HG03521 (cell line): ENCODE measurements around the gene RAMP2.
"Not testable (repeated sequence)": the region's sequence is repeated elsewhere in the genome, so short reads cannot be mapped to it uniquely, and the experiment has no call there.

Experiments used
- ATAC-seq: cut with Tn5 transposase; IDR thresholded peaks from one replicate; pipeline ENCODE4 v1.9.1; 2021; ENCODE audit warnings: mild to moderate bottlenecking, moderate library complexity; ENCODE audit not compliant: unreplicated experiment

Gene RAMP2

DNA sequence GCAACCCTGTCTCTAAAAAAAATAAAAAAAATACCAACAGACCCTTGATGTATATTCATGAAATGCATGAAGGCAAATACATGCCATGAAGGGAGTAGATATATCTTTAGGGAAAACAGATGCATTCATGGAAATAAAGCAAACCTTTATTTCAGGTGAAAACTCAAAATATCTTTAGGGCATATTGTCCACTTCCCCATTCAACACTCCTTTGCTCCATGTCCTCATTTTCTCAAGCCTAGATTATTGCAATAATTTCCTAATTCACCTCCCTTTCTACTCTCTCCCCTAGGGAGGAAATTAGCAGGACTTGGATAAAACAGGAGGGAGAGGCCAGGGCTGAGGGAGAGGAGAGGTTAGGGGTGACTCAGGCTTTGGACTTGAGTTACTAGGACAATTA lies 6.5 kb downstream of the RAMP2 start:
- no peak for ATAC-seq

DNA sequence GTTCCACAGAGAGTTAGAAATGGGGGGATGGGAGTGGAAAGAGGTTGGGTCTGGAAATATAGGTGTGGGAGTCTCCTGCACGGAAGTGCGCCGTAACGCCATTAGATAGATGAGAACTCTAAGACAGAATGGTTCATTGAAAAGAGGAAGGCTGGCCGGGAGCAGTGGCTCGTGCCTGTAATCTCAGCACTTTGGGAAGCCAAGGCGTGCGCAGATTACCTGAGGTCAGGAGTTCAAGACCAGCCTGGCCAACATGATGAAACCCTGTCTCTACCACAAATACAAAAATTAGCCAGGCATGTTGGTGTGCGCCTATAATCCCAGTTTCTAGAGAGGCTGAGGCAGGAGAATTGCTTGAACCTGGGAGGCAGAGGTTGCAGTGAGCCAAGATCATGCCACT lies 7.0 kb downstream of the RAMP2 start:
- ATAC-seq = not testable (repeated sequence)

DNA sequence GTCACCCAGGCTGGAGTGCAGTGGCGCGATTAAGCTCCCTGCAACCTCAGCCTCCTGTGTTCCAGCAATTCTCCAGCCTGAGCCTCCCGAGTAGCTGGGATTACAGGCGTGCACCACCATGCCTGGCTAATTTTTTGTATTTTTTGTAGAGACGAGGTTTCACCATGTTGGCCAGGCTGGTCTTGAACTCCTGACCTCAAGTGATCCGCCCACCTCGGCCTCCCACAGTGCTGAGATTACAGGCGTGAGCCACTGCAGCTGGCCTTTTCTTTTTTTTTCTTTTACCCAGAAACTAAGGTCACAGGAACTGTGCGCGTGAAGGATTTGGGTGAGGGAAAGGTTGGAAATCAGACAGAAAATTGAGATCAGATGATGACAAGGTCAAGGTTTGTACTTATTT lies 8.9 kb downstream of the RAMP2 start:
- ATAC-seq = not testable (repeated sequence)

DNA sequence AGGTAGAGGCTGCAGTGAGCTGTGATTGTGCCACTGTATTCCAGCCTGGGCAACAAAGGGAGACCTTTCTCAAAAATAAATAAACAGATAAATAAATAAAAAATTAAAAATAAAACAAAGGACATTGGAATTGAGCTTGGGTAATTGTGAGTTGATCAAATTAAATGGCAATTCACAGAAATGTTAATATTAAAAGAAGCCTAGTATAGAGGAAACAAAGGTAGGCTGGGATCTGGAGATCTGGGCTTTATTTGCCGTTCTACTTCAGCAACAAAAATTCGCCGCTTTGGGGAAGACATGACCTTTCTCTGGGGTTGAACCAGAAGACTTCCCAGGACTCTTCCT lies 11.9 kb downstream of the RAMP2 start:
- no peak for ATAC-seq

GRCh38 chr17:42773290-42774035 lies 12.4 kb downstream of the RAMP2 start, which contains the start of gene VPS25:
Gene VPS25 (plus strand): TSS chr17:42773449. CDS start chr17:42773476, 27 bp downstream.
- ATAC-seq = no peak

GRCh38 chr17:42774066-42774745 lies 13.2 kb downstream of the RAMP2 start:
- no peak for ATAC-seq

DNA sequence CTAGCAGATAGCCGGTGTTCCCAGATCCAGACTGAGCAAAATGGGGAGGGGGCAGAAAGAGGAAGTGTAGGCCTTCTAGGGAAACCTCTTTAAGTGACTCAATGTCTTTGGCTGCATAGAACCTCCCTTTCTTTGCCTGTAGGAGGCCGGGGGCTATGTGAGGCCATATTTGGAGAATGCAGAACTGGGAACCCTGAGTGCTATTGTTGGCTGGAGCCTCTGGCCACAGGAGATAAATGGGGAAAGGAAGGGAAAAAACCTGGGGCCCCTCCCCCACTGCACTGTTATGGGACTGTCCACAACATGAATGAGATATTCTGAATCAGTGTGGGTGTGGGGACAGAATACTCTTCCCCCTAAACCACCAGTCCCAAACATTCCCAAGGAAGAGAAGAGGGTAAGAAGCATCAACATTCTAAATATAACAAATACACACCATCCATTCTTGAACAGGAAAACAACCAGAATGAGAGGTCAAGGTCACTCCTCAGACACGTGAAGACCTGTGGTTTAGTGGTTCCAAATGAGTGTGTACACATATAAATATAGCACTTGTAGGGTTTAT lies 14.6 kb downstream of the RAMP2 start:
- ATAC-seq = no peak

GRCh38 chr17:42778570-42778969 lies 17.5 kb downstream of the RAMP2 start:
- ATAC-seq = no peak

- ATAC-seq = no peak
Observed at GRCh38 chr17:42779304-42779935, 18.4 kb downstream of the RAMP2 start.

- no peak for ATAC-seq
Observed at GRCh38 chr17:42779936-42780850, 19.2 kb downstream of the RAMP2 start, which contains the start of gene WNK4. Gene WNK4 (plus strand): TSS chr17:42780610. CDS start chr17:42780699, 89 bp downstream.

DNA sequence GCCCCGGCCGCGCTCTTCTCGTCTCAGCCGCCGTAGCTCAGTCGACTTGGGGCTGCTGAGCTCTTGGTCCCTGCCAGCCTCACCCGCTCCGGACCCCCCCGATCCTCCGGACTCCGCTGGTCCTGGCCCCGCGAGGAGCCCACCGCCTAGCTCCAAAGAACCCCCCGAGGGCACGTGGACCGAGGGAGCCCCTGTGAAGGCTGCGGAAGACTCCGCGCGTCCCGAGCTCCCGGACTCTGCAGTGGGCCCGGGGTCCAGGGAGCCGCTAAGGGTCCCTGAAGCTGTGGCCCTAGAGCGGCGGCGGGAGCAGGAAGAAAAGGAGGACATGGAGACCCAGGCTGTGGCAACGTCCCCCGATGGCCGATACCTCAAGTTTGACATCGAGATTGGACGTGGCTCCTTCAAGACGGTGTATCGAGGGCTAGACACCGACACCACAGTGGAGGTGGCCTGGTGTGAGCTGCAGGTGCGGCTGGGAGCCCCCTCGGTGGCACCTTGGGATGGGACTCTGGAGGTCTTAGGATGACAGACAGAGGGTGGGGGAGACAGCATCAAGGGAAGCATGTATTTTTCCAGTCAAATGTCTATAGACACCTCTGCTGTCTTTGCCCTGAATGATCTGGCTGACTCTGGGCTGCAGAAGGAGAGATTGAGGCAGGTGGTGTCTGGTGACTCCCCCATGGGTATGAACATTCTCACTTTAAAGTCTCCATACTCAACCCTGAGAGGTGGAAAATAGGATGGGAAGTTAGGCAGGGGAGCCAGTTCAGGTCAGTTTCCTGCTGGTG lies 20.0 kb downstream of the RAMP2 start:
- no peak for ATAC-seq

DNA sequence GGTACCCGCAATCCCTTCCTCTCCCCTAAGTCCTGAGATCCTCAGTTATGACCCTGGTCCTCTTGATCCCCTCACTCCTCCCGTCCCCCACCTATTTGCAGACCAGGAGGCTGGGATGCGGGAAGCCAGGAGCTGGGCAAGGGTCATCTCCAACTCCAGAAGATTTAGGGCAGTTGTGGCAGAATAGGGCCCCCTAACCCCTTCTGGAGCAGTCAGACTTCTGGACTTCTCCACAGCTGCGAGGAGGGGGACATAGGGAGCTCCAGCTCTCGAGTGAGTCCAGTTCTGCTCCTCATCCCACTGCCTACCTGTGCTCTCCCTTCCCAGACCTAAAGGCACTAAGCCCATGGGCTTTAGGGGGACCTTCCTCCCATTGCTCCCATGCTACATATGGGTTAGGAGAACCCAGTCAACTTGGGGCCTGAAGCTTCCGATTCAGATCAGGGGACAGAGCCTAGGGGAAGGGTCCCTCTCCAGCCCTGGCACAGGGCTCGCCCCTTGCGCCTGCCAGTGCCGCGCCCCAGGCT lies 20.7 kb downstream of the RAMP2 start:
- ATAC-seq = no peak

GRCh38 chr17:42782166-42783061 lies 21.4 kb downstream of the RAMP2 start:
- ATAC-seq = no peak

DNA sequence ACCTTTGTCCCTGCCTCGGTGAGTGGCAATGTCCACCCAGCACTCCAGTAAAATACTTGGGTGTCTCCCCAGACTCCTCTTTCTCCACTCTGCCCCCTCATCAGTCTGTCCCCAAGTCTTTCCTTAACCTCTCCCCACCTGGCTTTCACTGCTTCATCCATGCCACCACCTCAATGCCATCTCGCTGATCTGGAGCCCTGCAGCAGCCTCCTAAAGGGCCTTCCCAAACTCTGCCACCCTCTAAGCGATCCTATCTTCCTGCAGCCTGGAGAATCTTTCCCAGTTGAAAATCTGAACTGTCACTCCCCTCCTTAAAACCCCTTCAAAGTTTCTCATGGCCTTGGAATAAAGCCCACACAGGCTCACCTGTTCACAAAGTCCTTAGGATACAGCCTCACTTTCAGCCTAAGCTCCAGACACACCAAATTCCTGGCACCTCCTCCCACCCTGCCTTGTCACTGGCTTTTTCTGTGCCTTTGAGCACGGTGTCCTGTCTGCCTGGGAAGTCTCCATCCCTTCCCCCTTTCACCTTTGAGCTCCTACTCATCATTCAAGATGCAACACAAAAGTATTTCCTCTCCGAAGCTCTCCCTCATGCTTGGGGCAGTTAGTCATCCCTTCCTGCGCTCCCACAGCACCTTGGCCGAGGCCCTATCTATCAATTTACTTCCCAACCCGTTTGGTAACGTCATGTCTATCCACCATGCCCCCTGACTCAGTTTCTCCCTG lies 22.2 kb downstream of the RAMP2 start:
- ATAC-seq = no peak

DNA sequence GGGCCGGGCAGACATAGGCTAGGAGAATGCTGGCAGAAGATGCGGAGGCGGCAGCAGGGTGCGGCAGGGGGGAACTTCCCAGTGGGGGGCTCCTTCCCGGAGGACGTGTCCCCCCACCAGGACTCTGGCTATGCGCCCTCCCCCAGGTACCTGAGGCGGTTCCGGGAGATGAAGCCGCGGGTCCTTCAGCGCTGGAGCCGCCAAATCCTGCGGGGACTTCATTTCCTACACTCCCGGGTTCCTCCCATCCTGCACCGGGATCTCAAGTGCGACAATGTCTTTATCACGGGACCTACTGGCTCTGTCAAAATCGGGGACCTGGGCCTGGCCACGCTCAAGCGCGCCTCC lies 22.7 kb downstream of the RAMP2 start:
- ATAC-seq = no peak

DNA sequence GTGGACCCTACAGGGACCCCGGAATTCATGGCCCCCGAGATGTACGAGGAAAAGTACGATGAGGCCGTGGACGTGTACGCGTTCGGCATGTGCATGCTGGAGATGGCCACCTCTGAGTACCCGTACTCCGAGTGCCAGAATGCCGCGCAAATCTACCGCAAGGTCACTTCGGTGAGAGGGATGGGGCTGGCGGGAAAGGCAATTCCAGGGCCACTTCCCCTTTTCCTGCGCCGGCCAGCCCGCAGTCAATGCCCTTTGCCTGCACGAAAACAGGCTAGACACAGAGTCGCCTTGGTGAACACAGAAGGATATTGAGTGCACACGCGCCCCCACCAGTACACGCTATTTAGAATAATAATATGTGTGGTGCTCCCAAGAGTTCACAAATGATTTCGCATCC lies 23.4 kb downstream of the RAMP2 start:
- no peak for ATAC-seq

DNA sequence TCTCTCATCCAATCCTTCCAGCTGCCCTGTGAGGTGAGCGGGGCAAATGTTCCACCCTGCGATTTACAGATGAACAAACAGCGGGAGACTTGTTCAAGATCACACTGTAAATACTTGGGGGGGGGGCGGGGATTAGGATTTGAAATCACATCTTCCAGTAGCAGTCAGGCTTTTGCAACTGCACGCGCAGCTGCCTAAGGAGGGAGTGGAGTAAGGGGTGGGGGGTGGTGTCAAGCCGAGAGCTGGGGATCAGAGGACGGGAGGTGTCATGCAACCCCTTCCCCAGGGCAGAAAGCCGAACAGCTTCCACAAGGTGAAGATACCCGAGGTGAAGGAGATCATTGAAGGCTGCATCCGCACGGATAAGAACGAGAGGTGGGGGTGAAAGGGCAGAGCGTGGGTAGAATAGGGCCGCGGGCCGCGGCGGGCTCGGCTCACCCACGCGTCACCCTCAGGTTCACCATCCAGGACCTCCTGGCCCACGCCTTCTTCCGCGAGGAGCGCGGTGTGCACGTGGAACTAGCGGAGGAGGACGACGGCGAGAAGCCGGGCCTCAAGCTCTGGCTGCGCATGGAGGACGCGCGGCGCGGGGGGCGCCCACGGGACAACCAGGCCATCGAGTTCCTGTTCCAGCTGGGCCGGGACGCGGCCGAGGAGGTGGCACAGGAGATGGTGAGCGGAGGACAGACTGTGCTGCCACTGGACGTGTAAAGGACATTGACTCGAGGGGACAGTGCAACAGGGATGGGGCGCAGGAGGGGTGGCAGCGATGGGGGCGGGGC lies 24.0 kb downstream of the RAMP2 start:
- no peak for ATAC-seq
